Upper lobe of right lung (tissue), 1 donor: ENCODE results near the gene SH3D19. TPM values are rescaled to one million over a fixed set of nuclear protein-coding genes. Genes with fewer than 3 reads are reported as not detected.
A peak's percentile ranks its signal among the peaks of the same experiment; 100 is the strongest.

Source experiments
- ATAC-seq: fragments of 200-7000 bp; cut with Tn5 transposase; one replicate; pipeline ENCODE4 v1.9.1; 2020; ENCODE audit warnings: mild to moderate bottlenecking, moderate library complexity
- DNase-seq: peaks from one replicate; pipeline ENCODE4 v3.0.0-alpha.2; 2020
- H3K27ac ChIP-seq: fragments of 200-600 bp; one replicate; pipeline ENCODE4 v1.8.0; 2022
- H3K27me3 ChIP-seq: fragments of 200-600 bp; one replicate; pipeline ENCODE4 v1.8.0; 2022; ENCODE audit warnings: mild to moderate bottlenecking
- H3K36me3 ChIP-seq: fragments of 200-600 bp; one replicate; pipeline ENCODE4 v1.8.0; 2022
- H3K4me1 ChIP-seq: fragments of 200-600 bp; one replicate; pipeline ENCODE4 v1.8.0; 2022
- H3K4me3 ChIP-seq: fragments of 200-600 bp; one replicate; pipeline ENCODE4 v1.8.0; 2022; ENCODE audit warnings: mild to moderate bottlenecking
- H3K9me3 ChIP-seq: fragments of 200-600 bp; one replicate; pipeline ENCODE4 v1.8.0; 2022
- intact Hi-C: fragments of 100-400 bp; cut with DNase I; formaldehyde crosslinking; loops from one replicate; pipeline ENCODE4 v1.11.0; 2022
- long read RNA-seq: library from polyadenylated mRNA; unstranded; transcript quantifications from one replicate; pipeline ENCODE4 v2.0.0, GENCODE V29; 2021
- total RNA-seq: library from RNA; stranded (reverse); fragmentation: NEBNext Ultra II Directional; extraction: Animal tissue kit (Norgen Biotek cat#: 25700); gene quantifications from one replicate; pipeline ENCODE4 v1.2.1, GENCODE V29; 2021
- TF ChIP-seq, protein P1 (sequence below): fragments of 200-600 bp; IDR thresholded peaks from one replicate; pipeline ENCODE4 v1.8.0; 2022; ENCODE audit warnings: antibody characterized with exemption
- donor health status: DM: no; HTN: yes; CAD: no; lungs with severe emphysema.

Gene SH3D19, protein sequence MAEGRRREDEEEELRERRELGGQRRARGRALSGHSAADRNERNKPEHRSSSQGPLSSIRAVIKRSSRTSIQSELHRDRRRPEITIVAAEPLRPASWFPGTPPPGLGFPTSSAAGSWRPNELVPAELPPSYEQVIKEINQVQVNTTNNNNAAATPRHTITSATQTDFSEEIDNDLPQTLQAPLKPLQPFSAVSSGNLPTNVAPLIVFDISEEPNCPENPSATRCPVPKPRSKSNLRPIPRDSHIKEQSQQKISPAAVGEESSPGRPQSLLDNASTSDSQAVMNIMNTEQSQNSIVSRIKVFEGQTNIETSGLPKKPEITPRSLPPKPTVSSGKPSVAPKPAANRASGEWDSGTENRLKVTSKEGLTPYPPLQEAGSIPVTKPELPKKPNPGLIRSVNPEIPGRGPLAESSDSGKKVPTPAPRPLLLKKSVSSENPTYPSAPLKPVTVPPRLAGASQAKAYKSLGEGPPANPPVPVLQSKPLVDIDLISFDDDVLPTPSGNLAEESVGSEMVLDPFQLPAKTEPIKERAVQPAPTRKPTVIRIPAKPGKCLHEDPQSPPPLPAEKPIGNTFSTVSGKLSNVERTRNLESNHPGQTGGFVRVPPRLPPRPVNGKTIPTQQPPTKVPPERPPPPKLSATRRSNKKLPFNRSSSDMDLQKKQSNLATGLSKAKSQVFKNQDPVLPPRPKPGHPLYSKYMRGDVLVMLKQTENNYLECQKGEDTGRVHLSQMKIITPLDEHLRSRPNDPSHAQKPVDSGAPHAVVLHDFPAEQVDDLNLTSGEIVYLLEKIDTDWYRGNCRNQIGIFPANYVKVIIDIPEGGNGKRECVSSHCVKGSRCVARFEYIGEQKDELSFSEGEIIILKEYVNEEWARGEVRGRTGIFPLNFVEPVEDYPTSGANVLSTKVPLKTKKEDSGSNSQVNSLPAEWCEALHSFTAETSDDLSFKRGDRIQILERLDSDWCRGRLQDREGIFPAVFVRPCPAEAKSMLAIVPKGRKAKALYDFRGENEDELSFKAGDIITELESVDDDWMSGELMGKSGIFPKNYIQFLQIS
- total RNA-seq = 125 TPM
- long read RNA-seq, full-length matches to known transcripts = 57 of 168 reads
- long read RNA-seq, partial matches to known transcripts = 46 of 168 reads
- long read RNA-seq, other reads (novel, unspliced or antisense) = 65 of 168 reads

DNA sequence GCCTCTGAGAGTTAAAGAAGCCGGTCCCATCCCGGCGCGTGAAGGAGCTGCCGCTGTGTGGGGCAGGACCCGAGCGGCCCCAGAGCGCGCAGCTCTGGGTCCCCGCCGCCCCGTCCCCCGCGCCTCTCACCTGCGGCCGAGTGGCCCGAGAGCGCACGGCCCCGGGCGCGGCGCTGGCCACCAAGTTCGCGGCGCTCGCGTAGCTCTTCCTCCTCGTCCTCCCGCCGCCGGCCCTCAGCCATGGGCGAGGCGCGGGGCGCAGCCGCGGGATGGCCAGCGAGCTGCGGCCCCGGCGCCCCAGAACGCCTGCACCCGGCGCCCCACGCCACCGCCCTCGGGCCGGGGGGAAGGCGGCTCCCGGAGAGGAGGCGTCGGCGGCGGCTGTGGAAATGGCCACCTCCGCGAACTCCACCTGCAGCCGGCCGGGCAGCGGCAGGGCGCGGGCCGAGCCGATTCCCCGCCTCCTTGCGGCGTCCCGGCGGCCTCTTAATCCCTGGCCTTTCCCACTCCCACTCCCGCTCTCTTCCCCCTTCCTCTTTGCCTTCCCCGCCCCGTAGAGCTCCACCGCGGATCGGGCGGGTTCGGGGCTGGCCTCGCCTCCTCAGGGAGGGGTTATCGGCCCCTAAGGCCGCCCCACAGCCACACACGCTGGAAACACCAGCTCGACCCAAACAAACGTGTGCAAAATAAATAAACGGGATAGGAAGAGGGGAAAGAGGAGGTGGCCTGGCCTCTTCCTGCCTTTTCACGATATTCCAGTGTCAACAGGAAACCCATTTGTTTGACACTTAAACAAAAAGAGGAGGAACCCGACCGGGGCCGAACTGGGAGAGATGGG lies at the start of gene SH3D19:
Gene SH3D19 (minus strand): TSS at position 495 of the 838 bp plus-strand sequence. CDS start 253 bp downstream, at position 242.
- Histone ChIP-seq H3K4me1 (peaks cover 17% of the 10 kb centered on the region), H3K27ac (peak within 1 kb of the TSS; percentile 86), H3K9me3 (no peaks in the 10 kb centered on the region), H3K4me3 (peak within 1 kb of the TSS; percentile 68), H3K27me3 (no peaks in the 10 kb centered on the region), H3K36me3 (no peaks in the 10 kb centered on the region)
- TF ChIP-seq, protein P1, sequence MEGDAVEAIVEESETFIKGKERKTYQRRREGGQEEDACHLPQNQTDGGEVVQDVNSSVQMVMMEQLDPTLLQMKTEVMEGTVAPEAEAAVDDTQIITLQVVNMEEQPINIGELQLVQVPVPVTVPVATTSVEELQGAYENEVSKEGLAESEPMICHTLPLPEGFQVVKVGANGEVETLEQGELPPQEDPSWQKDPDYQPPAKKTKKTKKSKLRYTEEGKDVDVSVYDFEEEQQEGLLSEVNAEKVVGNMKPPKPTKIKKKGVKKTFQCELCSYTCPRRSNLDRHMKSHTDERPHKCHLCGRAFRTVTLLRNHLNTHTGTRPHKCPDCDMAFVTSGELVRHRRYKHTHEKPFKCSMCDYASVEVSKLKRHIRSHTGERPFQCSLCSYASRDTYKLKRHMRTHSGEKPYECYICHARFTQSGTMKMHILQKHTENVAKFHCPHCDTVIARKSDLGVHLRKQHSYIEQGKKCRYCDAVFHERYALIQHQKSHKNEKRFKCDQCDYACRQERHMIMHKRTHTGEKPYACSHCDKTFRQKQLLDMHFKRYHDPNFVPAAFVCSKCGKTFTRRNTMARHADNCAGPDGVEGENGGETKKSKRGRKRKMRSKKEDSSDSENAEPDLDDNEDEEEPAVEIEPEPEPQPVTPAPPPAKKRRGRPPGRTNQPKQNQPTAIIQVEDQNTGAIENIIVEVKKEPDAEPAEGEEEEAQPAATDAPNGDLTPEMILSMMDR = no peak
- intact Hi-C loops = no loop called here
- peak; percentile 96 for ATAC-seq
- peak; percentile 87 for DNase-seq

DNA sequence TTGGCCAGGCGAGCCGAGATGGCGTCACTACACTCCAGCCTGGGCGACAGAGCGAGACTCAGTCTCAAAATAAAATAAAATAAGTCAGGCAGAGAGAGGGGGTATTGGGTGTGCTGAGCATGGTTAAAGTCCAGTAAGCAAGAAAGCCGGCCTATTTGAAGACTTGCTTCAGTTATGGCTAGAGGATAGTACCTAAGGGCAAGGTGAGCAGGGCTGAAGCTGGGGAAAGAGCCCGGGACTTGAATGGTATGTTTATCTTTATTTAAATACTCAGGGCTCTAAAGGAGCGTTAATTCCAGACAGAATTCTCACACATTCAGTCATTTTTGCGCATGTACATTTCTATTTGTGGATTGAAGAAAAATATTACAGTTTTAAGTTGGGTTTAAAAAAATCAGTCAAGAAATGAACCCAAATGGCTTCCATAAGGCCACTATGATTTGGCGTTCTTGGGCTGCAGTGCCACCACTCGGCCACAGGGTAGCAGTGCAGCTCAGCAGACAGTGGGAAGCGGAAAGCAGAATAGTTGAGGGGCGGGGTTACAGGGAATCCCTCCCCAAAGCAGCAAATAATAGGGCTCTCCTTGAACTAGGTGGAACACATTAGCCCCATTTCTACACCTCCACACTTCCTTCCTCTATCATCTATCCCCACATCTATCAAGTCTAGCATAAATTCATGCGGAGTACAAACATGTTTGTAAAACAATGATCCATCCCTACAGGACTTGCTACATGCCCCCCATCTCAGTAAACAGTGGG lies 37.2 kb upstream of the SH3D19 start:
- peak; percentile 81 for DNase-seq
- TF ChIP-seq, protein P1 = peak; percentile 97
- intact Hi-C loops = no loop called here

DNA sequence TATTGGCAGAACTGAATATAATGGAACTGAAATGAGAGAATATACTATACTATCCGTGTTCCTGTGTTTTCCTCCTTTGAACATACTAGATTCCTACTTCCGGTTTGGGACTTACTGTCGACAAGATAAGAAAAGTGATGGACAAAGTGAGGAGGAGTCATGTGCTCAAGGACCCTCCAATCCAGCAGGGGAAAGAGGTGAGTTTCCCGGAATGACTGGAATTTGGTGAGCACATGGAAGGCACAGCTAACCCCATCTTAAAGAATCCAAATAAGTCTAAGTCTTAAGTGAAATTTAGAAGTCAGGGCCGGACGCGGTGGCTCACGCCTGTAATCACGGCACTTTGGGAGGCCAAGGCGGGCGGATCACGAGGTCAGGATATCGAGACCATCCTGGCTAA lies 36.6 kb upstream of the SH3D19 start:
- intact Hi-C loops = no loop called here
- TF ChIP-seq, protein P1 = no peak
- H3K27me3 ChIP-seq = no peaks in the 10 kb centered on the region
- no peaks in the 10 kb centered on the region for H3K36me3 ChIP-seq
- H3K9me3 ChIP-seq = no peaks in the 10 kb centered on the region
- no peak for DNase-seq
- no peak overlapping the region for H3K27ac ChIP-seq
- no peak overlapping the region for H3K4me3 ChIP-seq
- H3K4me1 ChIP-seq = no peaks in the 10 kb centered on the region
- ATAC-seq = no peak

More for the DNA sequence above, 37.2 kb upstream of the SH3D19 start:
- no peak overlapping the region for H3K4me3 ChIP-seq
- H3K9me3 ChIP-seq = no peaks in the 10 kb centered on the region
- peak; percentile 100 for ATAC-seq
- H3K4me1 ChIP-seq = no peaks in the 10 kb centered on the region
- H3K36me3 ChIP-seq = no peaks in the 10 kb centered on the region
- no peaks in the 10 kb centered on the region for H3K27me3 ChIP-seq
- no peak overlapping the region for H3K27ac ChIP-seq

DNA sequence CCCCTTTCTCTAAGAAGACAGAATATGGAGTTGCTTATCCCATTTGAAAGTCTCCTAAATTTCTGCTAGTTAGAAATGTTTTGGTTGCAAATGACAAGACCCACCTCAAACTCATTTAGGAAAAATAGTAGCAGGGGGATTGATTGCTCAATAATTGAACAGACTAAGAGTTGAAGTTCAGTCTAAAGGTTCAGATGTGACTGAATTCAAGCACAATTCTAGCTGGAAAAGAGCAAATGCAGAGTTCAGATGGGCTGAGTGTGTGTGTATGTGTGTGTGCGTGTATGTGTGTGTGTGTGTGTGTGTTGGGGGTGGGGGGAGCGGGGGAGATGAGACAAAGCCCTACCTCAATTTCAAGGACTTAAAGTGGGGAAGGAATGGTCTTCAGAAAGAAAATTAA lies 35.7 kb upstream of the SH3D19 start:
- H3K4me3 ChIP-seq = no peak overlapping the region
- TF ChIP-seq, protein P1 = no peak
- ATAC-seq (no peak), DNase-seq (no peak)
- no peaks in the 10 kb centered on the region for H3K4me1 ChIP-seq
- H3K27ac ChIP-seq = no peak overlapping the region
- H3K36me3 ChIP-seq = no peaks in the 10 kb centered on the region
- H3K27me3 ChIP-seq = no peaks in the 10 kb centered on the region
- no peaks in the 10 kb centered on the region for H3K9me3 ChIP-seq
- intact Hi-C loops = no loop called here
